Liver (tissue), 9 donors: Measurements from ENCODE around the gene YPEL4. TPM values are rescaled to one million over a fixed set of nuclear protein-coding genes. Genes with fewer than 3 reads are reported as not detected.

Source experiments
- DNase-seq: peaks from one replicate; pipeline ENCODE4 v3.0.0-alpha.2; 2017; ENCODE audit warnings: low spot score
- H3K27ac ChIP-seq, 2 donors: one replicate each; pipeline ENCODE4 v1.7.0; 2013; ENCODE audit warnings: inconsistent platforms in 2 of 2, low read length in 2 of 2, control low read depth in 1 of 2, low read depth in 1 of 2, mild to moderate bottlenecking in 1 of 2
- H3K27me3 ChIP-seq, 4 donors: one replicate each; pipeline versions ENCODE4 v1.6.1 to v1.7.0; 2013; ENCODE audit warnings: low read length in 3 of 4, inconsistent platforms in 1 of 4, mild to moderate bottlenecking in 1 of 4, moderate library complexity in 1 of 4; ENCODE audit not compliant: control insufficient read depth in 4 of 4, insufficient read depth in 4 of 4
- H3K36me3 ChIP-seq, 4 donors: one replicate each; pipeline versions ENCODE4 v1.6.1 to v1.7.0; 2013; ENCODE audit warnings: low read length in 3 of 4, mild to moderate bottlenecking in 3 of 4, low read depth in 1 of 4, moderate library complexity in 1 of 4; ENCODE audit not compliant: control insufficient read depth in 4 of 4, insufficient read depth in 3 of 4
- H3K4me1 ChIP-seq, 4 donors: one replicate each; pipeline versions ENCODE4 v1.6.1 to v1.7.0; 2013; ENCODE audit warnings: low read length in 3 of 4, mild to moderate bottlenecking in 3 of 4, moderate library complexity in 1 of 4; ENCODE audit not compliant: control insufficient read depth in 4 of 4, insufficient read depth in 4 of 4
- H3K4me3 ChIP-seq, 3 donors: one replicate each; pipeline versions ENCODE4 v1.6.1 to v1.7.0; 2013; ENCODE audit warnings: low read length in 3 of 3, control low read depth in 1 of 3, low read depth in 1 of 3, mild to moderate bottlenecking in 1 of 3
- H3K9ac ChIP-seq, 2 donors: one replicate each; pipeline ENCODE4 v1.7.0; 2013; ENCODE audit warnings: low read length in 2 of 2, mild to moderate bottlenecking in 2 of 2, moderate library complexity in 2 of 2, control low read depth in 1 of 2, low read depth in 1 of 2
- H3K9me3 ChIP-seq, 4 donors: one replicate each; pipeline versions ENCODE4 v1.6.1 to v1.7.0; 2013; ENCODE audit warnings: low read length in 3 of 4; ENCODE audit not compliant: control insufficient read depth in 4 of 4
- CTCF ChIP-seq: fragments of 150-350 bp; IDR thresholded peaks from 2 replicates; pipeline ENCODE4 v1.5.1; 2017; ENCODE audit warnings: improper control_type of control experiment, low read depth, low read length; ENCODE audit not compliant: missing input control
- EGR1 ChIP-seq, 2 donors: IDR thresholded peaks; 2 replicates each; pipeline ENCODE4 v1.6.1; 2016 to 2018; ENCODE audit warnings: antibody characterized with exemption in 2 of 2, low read depth in 2 of 2
- FOXA1 ChIP-seq: IDR thresholded peaks from 2 replicates; pipeline ENCODE4 v1.6.1; 2016; ENCODE audit warnings: antibody characterized with exemption
- GABPA ChIP-seq, 2 donors: IDR thresholded peaks in 1 of 2; conservative IDR thresholded peaks in 1 of 2; 2 replicates each; pipeline ENCODE4 v1.6.1; 2016; ENCODE audit warnings: antibody characterized with exemption in 2 of 2, mild to moderate bottlenecking in 1 of 2, moderate library complexity in 1 of 2
- NR2F2 ChIP-seq: IDR thresholded peaks from 2 replicates; pipeline ENCODE4 v1.6.1; 2016; ENCODE audit warnings: antibody characterized with exemption
- RAD21 ChIP-seq, 2 donors: IDR thresholded peaks; 2 replicates each; pipeline ENCODE4 v1.6.1; 2016; ENCODE audit warnings: antibody characterized with exemption in 2 of 2, mild to moderate bottlenecking in 2 of 2
- REST ChIP-seq: IDR thresholded peaks from 2 replicates; pipeline ENCODE4 v1.6.1; 2016; ENCODE audit warnings: antibody characterized with exemption, mild to moderate bottlenecking
- RXRA ChIP-seq, 2 donors: IDR thresholded peaks; 2 replicates each; pipeline ENCODE4 v1.6.1; 2017 to 2018; ENCODE audit warnings: antibody characterized with exemption in 2 of 2, mild to moderate bottlenecking in 1 of 2
- TAF1 ChIP-seq: conservative IDR thresholded peaks from 2 replicates; pipeline ENCODE4 v1.6.1; 2016; ENCODE audit warnings: antibody characterized with exemption, mild to moderate bottlenecking
- ZBTB33 ChIP-seq: IDR thresholded peaks from 2 replicates; pipeline ENCODE4 v1.6.1; 2016; ENCODE audit warnings: antibody characterized with exemption
- WGBS: extraction: QIAGEN DNeasy Blood & Tissue Kit; methylation state at CpG from one replicate; pipeline ENCODE4 v1.1.7; 2013; 5-methylcytosine and 5-hydroxymethylcytosine counted together
- polyA plus RNA-seq, 2 donors: library from polyadenylated mRNA; stranded (reverse) in 1 of 2; unstranded in 1 of 2; fragments of 200-250 nt in 1 of 2; fragments of >200 nt in 1 of 2; fragmentation: Nextera tagmentation in 1 of 2; extraction: Ambion mirVana in 1 of 2; gene quantifications; one replicate each; pipeline versions ENCODE4 v1.2.1 to v1.2.3, GENCODE V29; 2013 to 2015
- total RNA-seq, 2 donors: library from RNA; depleted of rRNA; stranded (reverse); fragments of >200 nt; gene quantifications; one replicate each; pipeline ENCODE4 v1.2.3, GENCODE V29; 2014
- TF ChIP-seq, protein P1 (sequence below): IDR thresholded peaks from 2 replicates; pipeline ENCODE4 v1.6.1; 2016; ENCODE audit warnings: antibody characterized with exemption
- donor health status: healthy.
- donor health status: healthy.
- donor health status: healthy.
- donor health status: healthy.
- donor health status: healthy.

YPEL4 gene
- total and polyA plus RNA-seq, 4 donors = 0.08 to 19.9 (median 0.22) TPM

DNA sequence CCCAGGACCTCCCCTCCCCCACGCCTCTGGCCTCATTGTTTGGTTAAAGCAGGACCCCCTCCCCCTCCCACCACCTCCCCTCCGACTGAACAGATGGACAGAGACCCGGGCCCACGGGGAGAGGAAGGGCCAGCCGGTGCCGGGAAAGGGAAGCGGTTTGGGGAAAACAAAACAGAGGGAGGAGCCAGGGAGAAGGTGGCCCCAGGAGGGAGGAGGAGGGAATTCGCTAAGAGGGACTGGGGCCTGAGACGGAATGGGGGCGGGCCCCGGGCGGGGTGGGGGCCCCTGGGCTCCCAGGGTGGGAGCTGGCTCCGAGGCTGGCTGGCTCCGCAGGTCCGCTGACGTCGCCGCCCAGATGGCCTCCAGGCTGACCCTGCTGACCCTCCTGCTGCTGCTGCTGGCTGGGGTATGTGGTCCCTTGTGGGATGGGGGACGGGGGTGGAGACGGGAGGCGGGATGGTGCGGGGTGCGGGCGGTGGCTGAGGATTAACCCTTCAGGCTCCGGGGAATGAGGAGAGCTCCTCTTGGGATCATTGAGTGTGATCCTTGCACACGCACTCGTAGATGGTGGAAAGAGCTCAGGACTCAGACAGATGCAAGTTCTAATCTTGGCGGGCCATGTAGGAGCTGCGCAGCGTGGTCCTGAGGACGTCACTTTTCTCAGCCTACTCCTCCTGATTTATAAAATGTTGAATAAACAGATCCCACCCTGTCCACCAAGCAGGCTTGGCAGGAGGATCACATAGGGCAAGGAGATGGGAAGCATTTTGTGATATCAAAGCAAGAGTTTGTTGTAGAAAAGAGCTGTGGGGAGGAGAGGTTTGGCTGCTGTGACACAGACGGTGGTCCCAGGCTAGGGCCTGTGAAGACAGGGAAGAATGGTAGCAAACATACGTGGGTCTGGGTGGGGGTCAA is 51.5 kb downstream of the YPEL4 start:
- Histone ChIP-seq H3K4me3 (peak overlapping the region; percentile 81 to 92 (median 92)), H3K9me3 (no peaks in the 10 kb centered on the region), H3K4me1 (peaks cover 11 to 38% (median 23%) of the 10 kb centered on the region in 4 donors), H3K9ac (peak overlapping the region; percentile 80 to 83), H3K36me3 (peaks cover 6 to 18% (median 13%) of the 10 kb centered on the region in 4 donors), H3K27ac (peak overlapping the region; percentile 92 to 95), H3K27me3 (no peaks in the 10 kb centered on the region)
- peak; percentile 60 for DNase-seq
- 2% methylated on average over 33 of the region's 33 CpGs for WGBS
- TF ChIP-seq CTCF = peak; percentile 0
- no peak for TF ChIP-seq FOXA1
- TF ChIP-seq REST = no peak
- TF ChIP-seq, protein P1, sequence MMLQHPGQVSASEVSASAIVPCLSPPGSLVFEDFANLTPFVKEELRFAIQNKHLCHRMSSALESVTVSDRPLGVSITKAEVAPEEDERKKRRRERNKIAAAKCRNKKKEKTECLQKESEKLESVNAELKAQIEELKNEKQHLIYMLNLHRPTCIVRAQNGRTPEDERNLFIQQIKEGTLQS = no peak
- TF ChIP-seq RAD21 (IDR thresholded peaks at IDR 0.05) = no peak
- TF ChIP-seq GABPA (IDR thresholded peaks at IDR 0.05 in 1 of 2, conservative IDR thresholded peaks at IDR 0.05 in 1 of 2) = no peak
- peak; percentile 73 for TF ChIP-seq NR2F2
- TF ChIP-seq ZBTB33 = no peak
- no peak for TF ChIP-seq TAF1

DNA sequence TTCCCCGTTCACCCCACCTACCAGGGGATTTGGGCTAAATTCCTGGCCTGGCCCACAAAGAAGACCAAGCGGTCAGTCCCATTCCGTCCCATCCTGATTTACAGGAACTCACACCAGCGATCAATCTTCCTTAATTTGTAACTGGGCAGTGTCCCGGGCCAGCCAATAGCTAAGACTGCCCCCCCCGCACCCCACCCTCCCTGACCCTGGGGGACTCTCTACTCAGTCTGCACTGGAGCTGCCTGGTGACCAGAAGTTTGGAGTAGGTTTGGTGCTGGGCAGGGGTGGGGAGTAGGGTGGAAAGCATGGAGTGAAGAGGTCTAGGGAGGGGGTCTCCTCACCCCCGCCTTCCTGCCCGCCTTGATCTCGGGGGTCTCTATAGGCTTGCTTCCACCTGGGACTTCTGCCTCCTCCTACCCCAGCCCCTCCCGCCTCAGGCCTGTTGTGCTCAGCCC is 52.2 kb downstream of the YPEL4 start, which contains the start of gene SERPING1:
Gene SERPING1, plus strand, starts transcription at position 225 of the 455 bp plus-strand sequence. CDS start 586 bp downstream, outside the sequence.
- H3K9me3 ChIP-seq = no peaks in the 10 kb centered on the region
- peak; percentile 62 for DNase-seq
- no peaks in the 10 kb centered on the region for H3K27me3 ChIP-seq
- peak within 1 kb of the TSS; percentile 80 to 83 for H3K9ac ChIP-seq
- peaks cover 5 to 18% (median 13%) of the 10 kb centered on the region in 4 donors for H3K36me3 ChIP-seq
- peaks cover 11 to 38% (median 23%) of the 10 kb centered on the region in 4 donors for H3K4me1 ChIP-seq
- H3K4me3 ChIP-seq = peak within 1 kb of the TSS; percentile 81 to 92 (median 92)
- WGBS = 14% methylated on average over 10 of the region's 10 CpGs
- H3K27ac ChIP-seq = peak within 1 kb of the TSS; percentile 92 to 95
- TF ChIP-seq TAF1 = peak; percentile 87
- TF ChIP-seq GABPA (IDR thresholded peaks at IDR 0.05 in 1 of 2, conservative IDR thresholded peaks at IDR 0.05 in 1 of 2) = peak in 1 of 2 donors; percentile 13
- no peak for TF ChIP-seq CTCF
- no peak for TF ChIP-seq REST
- TF ChIP-seq EGR1 (IDR thresholded peaks at IDR 0.05; ENCODE audit: low read depth in 2 of 2) = peak in 1 of 2 donors; percentile 15
- TF ChIP-seq, protein P1 = peak; percentile 12
- peak; percentile 86 to 89 for TF ChIP-seq RXRA (IDR thresholded peaks at IDR 0.05)
